SK-N-SH (cell line): ENCODE data around the gene NDUFC2.

Source experiments
- FOXJ3 ChIP-seq: sonication (generic); formaldehyde crosslinking; IDR thresholded peaks from 2 replicates; pipeline ENCODE4 v1.5.1; 2020; ENCODE audit warnings: mild to moderate bottlenecking, missing genetic modification reagents
- NFIC ChIP-seq: IDR thresholded peaks from 2 replicates; pipeline ENCODE4 v1.4.0; 2012; ENCODE audit warnings: borderline replicate concordance
- PBX3 ChIP-seq: IDR thresholded peaks from 2 replicates; pipeline ENCODE4; 2012
- POLR2AphosphoS5 ChIP-seq: IDR thresholded peaks from 2 replicates; pipeline ENCODE4 v1.6.1; 2012; ENCODE audit warnings: low read depth, low read length
- RXRA ChIP-seq: IDR thresholded peaks from 2 replicates; pipeline ENCODE4 v1.4.0; 2012; ENCODE audit warnings: low read depth, mild to moderate bottlenecking, borderline replicate concordance
- SMC3 ChIP-seq: IDR thresholded peaks from 2 replicates; pipeline ENCODE4 v1.6.1; 2012; ENCODE audit warnings: low read depth, low read length, improper control_type of control experiment
- TAF1 ChIP-seq: IDR thresholded peaks from 2 replicates; pipeline ENCODE4 v1.6.1; 2012; ENCODE audit warnings: low read depth, mild to moderate bottlenecking, low read length, moderate library complexity, borderline replicate concordance
- TF ChIP-seq, protein P1 (sequence below): fragments of 200-600 bp; sonication (generic); IDR thresholded peaks from 2 replicates; pipeline ENCODE4 v1.6.1; 2017; ENCODE audit warnings: antibody characterized with exemption, mild to moderate bottlenecking, moderate library complexity

- no peak for TF ChIP-seq PBX3
- no peak for TF ChIP-seq FOXJ3 (CRISPR knock-in tag)
- TF ChIP-seq, protein P1, sequence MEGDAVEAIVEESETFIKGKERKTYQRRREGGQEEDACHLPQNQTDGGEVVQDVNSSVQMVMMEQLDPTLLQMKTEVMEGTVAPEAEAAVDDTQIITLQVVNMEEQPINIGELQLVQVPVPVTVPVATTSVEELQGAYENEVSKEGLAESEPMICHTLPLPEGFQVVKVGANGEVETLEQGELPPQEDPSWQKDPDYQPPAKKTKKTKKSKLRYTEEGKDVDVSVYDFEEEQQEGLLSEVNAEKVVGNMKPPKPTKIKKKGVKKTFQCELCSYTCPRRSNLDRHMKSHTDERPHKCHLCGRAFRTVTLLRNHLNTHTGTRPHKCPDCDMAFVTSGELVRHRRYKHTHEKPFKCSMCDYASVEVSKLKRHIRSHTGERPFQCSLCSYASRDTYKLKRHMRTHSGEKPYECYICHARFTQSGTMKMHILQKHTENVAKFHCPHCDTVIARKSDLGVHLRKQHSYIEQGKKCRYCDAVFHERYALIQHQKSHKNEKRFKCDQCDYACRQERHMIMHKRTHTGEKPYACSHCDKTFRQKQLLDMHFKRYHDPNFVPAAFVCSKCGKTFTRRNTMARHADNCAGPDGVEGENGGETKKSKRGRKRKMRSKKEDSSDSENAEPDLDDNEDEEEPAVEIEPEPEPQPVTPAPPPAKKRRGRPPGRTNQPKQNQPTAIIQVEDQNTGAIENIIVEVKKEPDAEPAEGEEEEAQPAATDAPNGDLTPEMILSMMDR: no peak
- TF ChIP-seq TAF1: no peak
- TF ChIP-seq NFIC: no peak
- no peak for TF ChIP-seq SMC3
- no peak for TF ChIP-seq POLR2AphosphoS5
- no peak for TF ChIP-seq RXRA
Measured at GRCh38 chr11:78094250-78094649, 14.6 kb upstream of the NDUFC2 start.
